GM12878 (cell line): ENCODE measurements around the gene FRMD8. TPM values are rescaled to one million over a fixed set of nuclear protein-coding genes. Genes with fewer than 3 reads are reported as not detected.
A peak's percentile ranks its signal among the peaks of the same experiment; 100 is the strongest.

Experiments used
- ASH2L ChIP-seq: fragments of 300-600, 200-600 bp; sonication (generic); IDR thresholded peaks from 2 replicates; pipeline ENCODE4 v1.6.1; 2017; ENCODE audit warnings: low read depth, mild to moderate bottlenecking, borderline replicate concordance
- BCL3 ChIP-seq: IDR thresholded peaks from 2 replicates; pipeline ENCODE4 v1.6.1; 2011; ENCODE audit warnings: borderline replicate concordance, low read depth, mild to moderate bottlenecking, moderate library complexity, low read length; ENCODE audit not compliant: insufficient read depth, poor library complexity, severe bottlenecking
- BMI1 ChIP-seq: fragments of 450-650 bp; IDR thresholded peaks from 2 replicates; pipeline ENCODE4 v1.6.1; 2016; ENCODE audit warnings: mild to moderate bottlenecking, moderate library complexity, borderline replicate concordance
- CHD2 ChIP-seq: IDR thresholded peaks from 2 replicates; pipeline ENCODE4 v1.6.1; 2011; ENCODE audit warnings: low read depth, low read length, improper control_type of control experiment, borderline replicate concordance
- CREB1 ChIP-seq: IDR thresholded peaks from 2 replicates; pipeline ENCODE4 v1.6.1; 2012; ENCODE audit warnings: low read depth, mild to moderate bottlenecking, inconsistent platforms
- CUX1 ChIP-seq: IDR thresholded peaks from 2 replicates; pipeline ENCODE4 v1.6.1; 2012; ENCODE audit warnings: improper control_type of control experiment, low read depth, low read length; ENCODE audit not compliant: insufficient replicate concordance
- ELK1 ChIP-seq: IDR thresholded peaks from 2 replicates; pipeline ENCODE4 v1.6.1; 2012; ENCODE audit warnings: low read depth, low read length, improper control_type of control experiment
- EZH2 ChIP-seq: IDR thresholded peaks from 2 replicates; pipeline ENCODE4 v1.6.1; 2012; ENCODE audit warnings: low read depth, mild to moderate bottlenecking, control low read depth, inconsistent platforms, low read length, borderline replicate concordance; ENCODE audit not compliant: control insufficient read depth
- GABPA ChIP-seq: IDR thresholded peaks from 2 replicates; pipeline ENCODE4 v1.6.1; 2014; ENCODE audit warnings: antibody characterized with exemption, low read depth, mild to moderate bottlenecking, inconsistent platforms
- HDAC6 ChIP-seq: fragments of 200-600 bp; sonication (generic); IDR thresholded peaks from one replicate; pipeline ENCODE4 v1.8.0; 2017; ENCODE audit warnings: antibody characterized with exemption; ENCODE audit not compliant: unreplicated experiment
- KDM1A ChIP-seq: fragments of 200-600 bp; sonication (generic); IDR thresholded peaks from 2 replicates; pipeline ENCODE4 v1.6.1; 2016; ENCODE audit warnings: borderline replicate concordance
- MAX ChIP-seq: IDR thresholded peaks from 2 replicates; pipeline ENCODE4 v1.6.1; 2012; ENCODE audit warnings: low read depth, low read length, improper control_type of control experiment
- NFYB ChIP-seq: IDR thresholded peaks from 2 replicates; pipeline ENCODE4 v1.6.1; 2011; ENCODE audit warnings: low read depth, mild to moderate bottlenecking, low read length, improper control_type of control experiment, moderate library complexity; ENCODE audit not compliant: insufficient read depth
- PKNOX1 ChIP-seq: fragments of 450-650 bp; IDR thresholded peaks from 2 replicates; pipeline ENCODE4 v1.6.1; 2016; ENCODE audit warnings: mild to moderate bottlenecking
- RAD51 ChIP-seq: fragments of 450-650 bp; IDR thresholded peaks from 2 replicates; pipeline ENCODE4 v1.6.1; 2016; ENCODE audit warnings: moderate library complexity, mild to moderate bottlenecking, inconsistent platforms
- SIX5 ChIP-seq: IDR thresholded peaks from 2 replicates; pipeline ENCODE4 v1.6.1; 2011; ENCODE audit warnings: mild to moderate bottlenecking, low read depth, low read length, moderate library complexity; ENCODE audit not compliant: severe bottlenecking
- SRF ChIP-seq, 2 experiments: IDR thresholded peaks; 2 replicates each; pipeline ENCODE4 v1.6.1; 2011; ENCODE audit warnings: low read depth in 2 of 2, low read length in 2 of 2, mild to moderate bottlenecking in 1 of 2, moderate library complexity in 1 of 2
- STAT1 ChIP-seq: fragments of 450-650 bp; conservative IDR thresholded peaks from 2 replicates; pipeline ENCODE4 v1.6.1; 2014; ENCODE audit warnings: antibody characterized with exemption, mild to moderate bottlenecking
- polyA plus RNA-seq, 11 experiments: library from polyadenylated mRNA; depleted of rRNA in 4 of 11; unstranded in 6 of 11; stranded (reverse) in 5 of 11; fragments of >200 nt; fragmentation: Nextera tagmentation in 4 of 11; fragmentation: Illumina TruSeq in 1 of 11; extraction: Ambion mirVana in 4 of 11; extraction: Trizol in 1 of 11; gene quantifications; 1 replicate in 1 of 11; 2 replicates in 10 of 11; pipeline versions ENCODE4 v1.2.1 to v1.2.3, GENCODE V29; 2011 to 2016; ENCODE audit warnings: inconsistent platforms in 2 of 11, missing spikeins in 2 of 11, low read depth in 1 of 11
- total RNA-seq, 4 experiments: library from RNA; depleted of rRNA in 3 of 4; stranded (reverse); fragments of >200 nt in 3 of 4; fragmentation: Illumina TruSeq in 1 of 4; extraction: Trizol in 1 of 4; gene quantifications; 2 replicates each; pipeline versions ENCODE4 v1.2.1 to v1.2.3, GENCODE V29; 2013 to 2021

FRMD8 gene
- total and polyA plus RNA-seq, 10 of the 15 experiments (the other 5 are each of a cell fraction or from before 2014, with no cell fraction given): 8.3 to 69.4 (median 28.0) TPM

- no peak for TF ChIP-seq BCL3
- TF ChIP-seq RAD51: no peak; the same call in 1 of the 2 replicates
- TF ChIP-seq MAX: no peak
- no peak for TF ChIP-seq SRF (IDR thresholded peaks at IDR 0.05; ENCODE audit: low read depth in 2 of 2, low read length in 2 of 2)
- no peak for TF ChIP-seq STAT1
- TF ChIP-seq GABPA: no peak
- TF ChIP-seq CHD2: peak; percentile 64; the same call in 1 of the 2 replicates
- TF ChIP-seq ASH2L: no peak
- no peak for TF ChIP-seq CUX1
- no peak for TF ChIP-seq CREB1
- peak; percentile 72; the same call in 1 of the 2 replicates for TF ChIP-seq PKNOX1
- no peak for TF ChIP-seq NFYB
- TF ChIP-seq EZH2: no peak
- TF ChIP-seq HDAC6: no peak
- TF ChIP-seq SIX5: no peak
- no peak for TF ChIP-seq KDM1A
- TF ChIP-seq BMI1: peak; percentile 66; the same call in 1 of the 2 replicates
- TF ChIP-seq ELK1: no peak
Measured at GRCh38 chr11:65431451-65432099, 45.1 kb downstream of the FRMD8 start (continued).
